Pancreas (tissue), 10 donors: ENCODE data around the gene FARSA. TPM values are rescaled to one million over a fixed set of nuclear protein-coding genes. Genes with fewer than 3 reads are reported as not detected.

Experiments used
- ATAC-seq, 4 donors: fragments of 200-7000 bp; cut with Tn5 transposase; one replicate each; pipeline versions ENCODE4 v1.8.0 to v1.9.1; 2020; ENCODE audit warnings: mild to moderate bottlenecking in 4 of 4, moderate library complexity in 4 of 4
- DNase-seq, 6 donors: peaks; one replicate each; pipeline ENCODE4 v3.0.0-alpha.2; 2020
- FAIRE-seq: peaks from 2 replicates; lab custom pipeline; 2012; peaks lifted over from hg19 to GRCh38; lab: Jason Lieb, UNC
- H3K27ac ChIP-seq, 4 donors: fragments of 200-600 bp; sonication (generic); 1 replicate in 3 of 4; 2 replicates in 1 of 4; pipeline versions ENCODE4 v1.5.0 to v1.8.0; 2020
- H3K27me3 ChIP-seq, 4 donors: fragments of 200-600 bp; one replicate each; pipeline ENCODE4 v1.8.0; 2021
- H3K36me3 ChIP-seq, 3 donors: fragments of 200-600 bp; sonication (generic) in 1 of 3; one replicate each; pipeline versions ENCODE4 v1.5.0 to v1.8.0; 2020 to 2021
- H3K4me1 ChIP-seq, 3 donors: fragments of 200-600 bp; one replicate each; pipeline ENCODE4 v1.8.0; 2021
- H3K4me3 ChIP-seq, 4 donors: fragments of 200-600 bp; sonication (generic) in 2 of 4; one replicate each; pipeline versions ENCODE4 v1.5.0 to v1.8.0; 2020 to 2021
- H3K9me3 ChIP-seq, 4 donors: fragments of 200-600 bp; one replicate each; pipeline ENCODE4 v1.8.0; 2021
- CTCF ChIP-seq, 4 donors: fragments of 200-600 bp; sonication (generic) in 3 of 4; IDR thresholded peaks; one replicate each; pipeline versions ENCODE4 v1.5.0 to v1.8.0; 2021; ENCODE audit warnings: antibody characterized with exemption in 4 of 4
- WGBS, 2 donors: extraction: QIAGEN DNeasy Blood & Tissue Kit; methylation state at CpG; one replicate each; pipeline ENCODE4 v1.1.7; 2013; 5-methylcytosine and 5-hydroxymethylcytosine counted together
- intact Hi-C, 3 donors: fragments of 100-400 bp; cut with DNase I; formaldehyde crosslinking; loops; one replicate each; pipeline versions ENCODE4 v1.11.1 to v1.14.2; 2022
- polyA plus RNA-seq, 2 donors: library from polyadenylated mRNA; stranded (reverse); fragments of 200-250 nt; gene quantifications; one replicate each; pipeline ENCODE4 v1.2.3, GENCODE V29; 2013
- total RNA-seq, 6 donors: library from RNA; stranded (reverse); fragmentation: NEBNext Ultra II Directional in 4 of 6; extraction: Animal tissue kit (Norgen Biotek cat#: 25700) in 4 of 6; gene quantifications; one replicate each; pipeline versions ENCODE4 v1.2.1 to v1.2.4, GENCODE V29; 2021 to 2023
- donor health status: healthy with polysubstance abuse.
- donor health status: DM: no; HTN: no; CAD: no; lungs with moderate emphysema.
- donor health status: DM: no; HTN: no; CAD: no.
- donor health status: control.
- donor health status: control.
- donor health status: Bipolar disorder and iron deficiency.
- donor health status: DM: yes; HTN: yes; CAD: no.
- donor health status: DM: no; HTN: no; CAD: no.
- donor health status: DM: no; HTN: no; CAD: no.
- donor health status: DM: yes; HTN: yes; CAD: no.

FARSA gene
- total and polyA plus RNA-seq, 8 donors, result 19.4 to 46.0 (median 30.2) TPM

- 88 to 92% methylated on average over 9 of the region's 9 CpGs for WGBS, 2 donors
- H3K4me3 ChIP-seq, result no peak overlapping the region
- H3K36me3 ChIP-seq, result no peaks in the 10 kb centered on the region
- ATAC-seq (peak in 2 of 4 donors; percentile 11 to 27), DNase-seq (no peak), FAIRE-seq (no peak)
- H3K4me1 ChIP-seq, result no peaks in the 10 kb centered on the region
- H3K9me3 ChIP-seq, result no peaks in the 10 kb centered on the region
- no peaks in the 10 kb centered on the region for H3K27me3 ChIP-seq
- intact Hi-C loops, result no loop called here
- no peak overlapping the region for H3K27ac ChIP-seq
- TF ChIP-seq CTCF (IDR thresholded peaks at IDR 0.05), result no peak
Measured at GRCh38 chr19:12907166-12907565, 26.3 kb downstream of the FARSA start.

- intact Hi-C loops, result no loop called here
- no peak for FAIRE-seq
- no peak for ATAC-seq
- Histone ChIP-seq H3K36me3 (no peaks in the 10 kb centered on the region), H3K4me1 (no peaks in the 10 kb centered on the region), H3K9me3 (no peaks in the 10 kb centered on the region), H3K27ac (no peak overlapping the region), H3K4me3 (no peak overlapping the region), H3K27me3 (no peaks in the 10 kb centered on the region)
- WGBS, 2 donors, result 84 to 91% methylated on average over 10 of the region's 10 CpGs
- no peak for DNase-seq
- TF ChIP-seq CTCF (IDR thresholded peaks at IDR 0.05), result no peak
Measured at GRCh38 chr19:12899891-12900518, 33.5 kb downstream of the FARSA start.

GRCh38 chr19:12896460-12896859 lies 37.1 kb downstream of the FARSA start:
- TF ChIP-seq CTCF (IDR thresholded peaks at IDR 0.05), result no peak
- Histone ChIP-seq H3K4me1 (peaks cover 0 to 7% (median 0%) of the 10 kb centered on the region in 3 donors), H3K4me3 (no peak overlapping the region), H3K27ac (no peak overlapping the region), H3K9me3 (no peaks in the 10 kb centered on the region), H3K36me3 (no peaks in the 10 kb centered on the region), H3K27me3 (no peaks in the 10 kb centered on the region)
- ATAC-seq (no peak), FAIRE-seq (no peak), DNase-seq (no peak)
- 94 to 97% methylated on average over 17 of the region's 17 CpGs for WGBS, 2 donors
- intact Hi-C loops, result no loop called here

- intact Hi-C loops, result no loop called here
- no peak overlapping the region for H3K27ac ChIP-seq
- no peaks in the 10 kb centered on the region for H3K36me3 ChIP-seq
- ATAC-seq (no peak), DNase-seq (peak in 1 of 6 donors; percentile 52), FAIRE-seq (no peak)
- no peaks in the 10 kb centered on the region for H3K9me3 ChIP-seq
- H3K27me3 ChIP-seq, result no peaks in the 10 kb centered on the region
- no peak overlapping the region for H3K4me3 ChIP-seq
- no peak for TF ChIP-seq CTCF (IDR thresholded peaks at IDR 0.05)
- WGBS, 2 donors, result 92 to 95% methylated on average over 4 to 5 of the region's 5 CpGs
- peaks cover 0 to 7% (median 0%) of the 10 kb centered on the region in 3 donors for H3K4me1 ChIP-seq
Measured at GRCh38 chr19:12893582-12893981, 39.9 kb downstream of the FARSA start.

GRCh38 chr19:12891553-12892021 lies 41.9 kb downstream of the FARSA start:
- 5% methylated on average over 26 of the region's 26 CpGs for WGBS, 2 donors
- peak overlapping the region in 2 of 4 donors; percentile 55 to 85 for H3K27ac ChIP-seq
- peak in 3 of 6 donors; percentile 36 to 82 (median 55) for DNase-seq

More at GRCh38 chr19:12891553-12892021, 41.9 kb downstream of the FARSA start:
- peak overlapping the region; percentile 43 to 99 (median 87) for H3K4me3 ChIP-seq
- ATAC-seq (no peak), FAIRE-seq (no peak)
- no peak for TF ChIP-seq CTCF (IDR thresholded peaks at IDR 0.05)
- no peaks in the 10 kb centered on the region for H3K9me3 ChIP-seq
- intact Hi-C loops, result no loop called here
- peaks cover 0 to 7% (median 0%) of the 10 kb centered on the region in 3 donors for H3K4me1 ChIP-seq
- H3K27me3 ChIP-seq, result no peaks in the 10 kb centered on the region
- no peaks in the 10 kb centered on the region for H3K36me3 ChIP-seq
